Mesangial cell (primary cell): ENCODE measurements around the gene TRIM59. TPM values are rescaled to one million over a fixed set of nuclear protein-coding genes. Genes with fewer than 3 reads are reported as not detected.

ENCODE experiments used
- total RNA-seq: library from RNA; depleted of rRNA; stranded (reverse); fragments of >200 nt; gene quantifications from 2 replicates; pipeline ENCODE4 v1.2.3, GENCODE V29; 2015

The TRIM59 gene
- 15.0 and 46.3 TPM in 2 replicates for total RNA-seq

GRCh38 chr3:160449636-160450598 is at the start of gene TRIM59:
Gene TRIM59, minus strand, starts transcription at chr3:160449786. Its CDS starts 10,603 bp downstream, at chr3:160439183.

GRCh38 chr3:160399125-160400029 is 50.2 kb downstream of the TRIM59 start, which contains the start of the genes IFT80 and SMC4:
Gene IFT80, minus strand, starts transcription at chr3:160399225. Its CDS starts 14,625 bp downstream, at chr3:160384600.
Gene SMC4, plus strand, starts transcription at chr3:160399650. Its CDS starts 1,177 bp downstream, at chr3:160400827.

Other genes with a start within 250 kb of the TRIM59 start
- gene C3orf80, start 224.4 kb downstream of the TRIM59 start, total RNA-seq, result 0.33 TPM in 1 of 2 replicates, not detected in the other
- gene IFT80, start 50.6 kb downstream of the TRIM59 start, total RNA-seq, result 14.0 and 21.2 TPM in 2 replicates
- gene SMC4, start 50.1 kb downstream of the TRIM59 start, total RNA-seq, result 17.9 and 97.6 TPM in 2 replicates
- gene KPNA4, start 115.8 kb upstream of the TRIM59 start, total RNA-seq, result 15.6 and 20.9 TPM in 2 replicates
- not detected in 2 replicates for gene ARL14, start 227.4 kb upstream of the TRIM59 start, total RNA-seq